H1 (cell line): Measurements from ENCODE around the gene SVEP1. TPM values are rescaled to one million over a fixed set of nuclear protein-coding genes. Genes with fewer than 3 reads are reported as not detected.

Experiments used
- CTCF ChIA-PET: fragments of 300-600 bp; sonication (Branson Sonifier 250); formaldehyde crosslinking; loops from one replicate; lab custom pipeline; 2021; ENCODE audit not compliant: partially characterized antibody; lab: Charles Lee
- POLR2A ChIA-PET: fragments of 300-600 bp; sonication (Branson Sonifier 250); formaldehyde crosslinking; loops from one replicate; lab custom pipeline; 2021; ENCODE audit warnings: inconsistent platforms; ENCODE audit not compliant: partially characterized antibody; lab: Charles Lee
- DNase-seq, 2 experiments: peaks; one replicate each; pipeline versions ENCODE4 v3.0.0 to v3.0.0-alpha.2; 2010 to 2022; ENCODE audit warnings: low spot score in 2 of 2, low read depth in 1 of 2, mixed read lengths in 1 of 2
- FAIRE-seq: peaks from 2 replicates; lab custom pipeline; 2011; peaks lifted over from hg19 to GRCh38; lab: Jason Lieb, UNC
- H2AFZ ChIP-seq: 2 replicates; pipeline ENCODE4 v1.8.1; 2012; ENCODE audit warnings: low read length, inconsistent platforms
- H2AK5ac ChIP-seq: 2 replicates; pipeline ENCODE4 v1.6.1; 2013; ENCODE audit warnings: low read depth, low read length
- H2BK120ac ChIP-seq: replicated peaks from 2 replicates; pipeline ENCODE3; 2013; ENCODE audit warnings: low read depth, low read length, inconsistent platforms
- H2BK12ac ChIP-seq: 2 replicates; pipeline ENCODE4 v1.6.1; 2013; ENCODE audit warnings: low read depth, low read length
- H2BK15ac ChIP-seq: 2 replicates; pipeline ENCODE4 v1.6.1; 2013; ENCODE audit warnings: low read length
- H2BK20ac ChIP-seq: 2 replicates; pipeline ENCODE4 v1.6.1; 2013; ENCODE audit warnings: low read length
- H2BK5ac ChIP-seq: 2 replicates; pipeline ENCODE4 v1.6.1; 2013; ENCODE audit warnings: low read depth, low read length
- H3K14ac ChIP-seq: 2 replicates; pipeline ENCODE4 v1.6.1; 2013; ENCODE audit warnings: inconsistent platforms; ENCODE audit not compliant: insufficient read length
- H3K18ac ChIP-seq: 2 replicates; pipeline ENCODE4 v1.6.1; 2013; ENCODE audit warnings: low read length; ENCODE audit errors: extremely low read depth
- H3K23ac ChIP-seq: 2 replicates; pipeline ENCODE4 v1.6.1; 2013; ENCODE audit warnings: inconsistent platforms; ENCODE audit not compliant: insufficient read length
- H3K23me2 ChIP-seq: 2 replicates; pipeline ENCODE4 v1.6.1; 2013; ENCODE audit warnings: low read depth, low read length
- H3K27ac ChIP-seq: 2 replicates; pipeline ENCODE4 v1.6.1; 2011; ENCODE audit warnings: low read depth, low read length, inconsistent platforms
- H3K27me3 ChIP-seq, 4 experiments: replicated peaks in 1 of 4; 1 replicate in 1 of 4; 2 replicates in 3 of 4; pipeline versions ENCODE4 v1.6.1 to v1.8.1; 2011 to 2013; ENCODE audit warnings: low read length in 3 of 4, mild to moderate bottlenecking in 3 of 4, inconsistent platforms in 2 of 4, mixed read lengths in 2 of 4, moderate library complexity in 1 of 4; ENCODE audit not compliant: control insufficient read depth in 3 of 4, insufficient read depth in 3 of 4; ENCODE audit errors: extremely low read depth in 1 of 4
- H3K36me3 ChIP-seq, 4 experiments: 2 replicates each; pipeline versions ENCODE4 v1.6.1 to v1.8.1; 2011 to 2013; ENCODE audit warnings: mild to moderate bottlenecking in 4 of 4, low read length in 3 of 4, moderate library complexity in 2 of 4, control low read depth in 1 of 4, inconsistent platforms in 1 of 4; ENCODE audit not compliant: insufficient read depth in 4 of 4, control insufficient read depth in 2 of 4
- H3K4ac ChIP-seq: replicated peaks from 2 replicates; pipeline ENCODE3; 2013; ENCODE audit warnings: low read length, low read depth, mixed read lengths, inconsistent platforms; ENCODE audit not compliant: insufficient read length
- H3K4me1 ChIP-seq, 4 experiments: replicated peaks in 1 of 4; 1 replicate in 1 of 4; 2 replicates in 3 of 4; pipeline versions ENCODE4 v1.6.1 to v1.8.1; 2011 to 2013; ENCODE audit warnings: low read length in 3 of 4, inconsistent platforms in 2 of 4, mixed read lengths in 1 of 4; ENCODE audit not compliant: insufficient read depth in 4 of 4, control insufficient read depth in 3 of 4
- H3K4me2 ChIP-seq, 2 experiments: 2 replicates each; pipeline versions ENCODE4 v1.6.1 to v1.8.1; 2011 to 2013; ENCODE audit warnings: low read depth in 2 of 2, low read length in 2 of 2, control low read depth in 1 of 2, inconsistent platforms in 1 of 2, mild to moderate bottlenecking in 1 of 2; ENCODE audit not compliant: insufficient read depth in 1 of 2
- H3K4me3 ChIP-seq, 4 experiments: fragments of 200-600, 300-600 bp in 1 of 4; sonication (generic), shearing (Covaris generic), sonication (Bioruptor Twin) in 1 of 4; 2 replicates each; pipeline versions ENCODE4 v1.5.1 to v1.8.1; 2011 to 2016; ENCODE audit warnings: low read length in 4 of 4, low read depth in 3 of 4, control low read depth in 2 of 4, inconsistent platforms in 2 of 4, mild to moderate bottlenecking in 2 of 4, mixed read lengths in 1 of 4, moderate library complexity in 1 of 4; ENCODE audit not compliant: insufficient read depth in 2 of 4; ENCODE audit errors: extremely low read depth in 1 of 4
- H3K56ac ChIP-seq: replicated peaks from 2 replicates; pipeline ENCODE3; 2013; ENCODE audit warnings: low read depth, mild to moderate bottlenecking, mixed read lengths, low read length, inconsistent platforms; ENCODE audit not compliant: insufficient read length
- H3K79me1 ChIP-seq: 2 replicates; pipeline ENCODE4 v1.6.1; 2013; ENCODE audit warnings: low read depth, low read length, control low read depth
- H3K79me2 ChIP-seq, 2 experiments: 2 replicates each; pipeline versions ENCODE4 v1.6.1 to v1.8.1; 2012 to 2013; ENCODE audit warnings: low read length in 2 of 2, mild to moderate bottlenecking in 2 of 2, inconsistent platforms in 1 of 2; ENCODE audit not compliant: insufficient read depth in 2 of 2, control insufficient read depth in 1 of 2
- H3K9ac ChIP-seq, 4 experiments: replicated peaks in 1 of 4; 1 replicate in 1 of 4; 2 replicates in 3 of 4; pipeline versions ENCODE4 v1.6.1 to v1.8.1; 2011 to 2013; ENCODE audit warnings: low read depth in 3 of 4, low read length in 3 of 4, control low read depth in 2 of 4, mild to moderate bottlenecking in 2 of 4, moderate library complexity in 2 of 4, inconsistent platforms in 1 of 4; ENCODE audit errors: extremely low read depth in 1 of 4
- H3K9me3 ChIP-seq, 2 experiments: 2 replicates each; pipeline versions ENCODE4 v1.6.1 to v1.8.1; 2012 to 2013; ENCODE audit warnings: mild to moderate bottlenecking in 2 of 2, moderate library complexity in 2 of 2, control low read depth in 1 of 2, inconsistent platforms in 1 of 2, low read depth in 1 of 2, low read length in 1 of 2, mixed read lengths in 1 of 2; ENCODE audit not compliant: insufficient read depth in 2 of 2
- H4K20me1 ChIP-seq, 2 experiments: replicated peaks in 1 of 2; 2 replicates each; pipeline versions ENCODE3 to v1.8.1; 2011 to 2013; ENCODE audit warnings: inconsistent platforms in 2 of 2, low read length in 2 of 2, mild to moderate bottlenecking in 1 of 2; ENCODE audit not compliant: insufficient read depth in 2 of 2, control insufficient read depth in 1 of 2
- H4K5ac ChIP-seq: 2 replicates; pipeline ENCODE4 v1.6.1; 2013; ENCODE audit warnings: low read length, low read depth, mixed read lengths, inconsistent platforms; ENCODE audit not compliant: insufficient read length
- H4K8ac ChIP-seq: 2 replicates; pipeline ENCODE4 v1.8.0; 2013; ENCODE audit warnings: mild to moderate bottlenecking, moderate library complexity, low read length, inconsistent platforms; ENCODE audit not compliant: insufficient read depth; ENCODE audit errors: extremely low read depth
- H4K91ac ChIP-seq: replicated peaks from 2 replicates; pipeline ENCODE3; 2013; ENCODE audit warnings: low read length, mixed read lengths, inconsistent platforms; ENCODE audit not compliant: insufficient read length
- MAFK ChIP-seq: IDR thresholded peaks from 2 replicates; pipeline ENCODE4 v1.6.1; 2012; ENCODE audit warnings: low read depth, mild to moderate bottlenecking, improper control_type of control experiment, low read length
- POU5F1 ChIP-seq: IDR thresholded peaks from 2 replicates; pipeline ENCODE4 v1.6.1; 2011; ENCODE audit warnings: low read depth, mild to moderate bottlenecking, low read length, moderate library complexity
- WGBS, 2 experiments: shearing (Covaris generic) in 1 of 2; methylation state at CpG; one replicate each; pipeline versions ENCODE4 v1.1.6 to v1.1.7; 2013 to 2015; ENCODE audit warnings: low lambda C conversion rate in 2 of 2, mixed read lengths in 2 of 2, inconsistent platforms in 1 of 2, low coverage in 1 of 2, missing lambda C conversion rate in 1 of 2; ENCODE audit not compliant: insufficient replicate concordance in 2 of 2, insufficient coverage in 1 of 2, insufficient read length in 1 of 2; ENCODE audit errors: extremely low coverage in 1 of 2, missing lambda C conversion rate in 1 of 2; 5-methylcytosine and 5-hydroxymethylcytosine counted together
- polyA plus RNA-seq, 7 experiments: library from polyadenylated mRNA; depleted of rRNA in 3 of 7; stranded (reverse) in 5 of 7; unstranded in 2 of 7; fragments of >200 nt in 5 of 7; fragments of 200-250 nt in 2 of 7; gene quantifications; 1 replicate in 5 of 7; 2 replicates in 1 of 7; 4 replicates in 1 of 7; pipeline versions ENCODE4 v1.2.1 to v1.2.3, GENCODE V29; 2011 to 2013; ENCODE audit warnings: missing spikeins in 2 of 7, mixed read lengths in 2 of 7
- total RNA-seq: library from RNA; stranded (reverse); fragmentation: NEBNext Ultra II Directional; extraction: Animal tissue kit (Norgen Biotek cat#: 25700); gene quantifications from 2 replicates; pipeline ENCODE4 v1.2.1, GENCODE V29; 2021

The SVEP1 gene
- total and polyA plus RNA-seq, 2 of the 8 experiments (the other 6 are each of a cell fraction or from before 2014, with no cell fraction given), result 0.11 to 0.37 TPM

- H2BK12ac ChIP-seq, result no peak overlapping the region
- H3K36me3 ChIP-seq, result no peaks in the 10 kb centered on the region
- peaks cover 0 to 4% (median under 1%) of the 10 kb centered on the region in 4 experiments; a peak in 3 of 7 replicates for H3K4me1 ChIP-seq
- no peak overlapping the region for H3K4me3 ChIP-seq
- FAIRE-seq, result no peak
- CTCF ChIA-PET, result interaction anchor here (0.6 kb wide), 1 partner anchor 392 kb away, joined by 4 read pairs; no protein-coding TSS in a partner anchor
- H4K5ac ChIP-seq, result no peak overlapping the region
- H3K4me2 ChIP-seq, result no peak overlapping the region
- no peaks in the 10 kb centered on the region; the same call in 1 of the 2 replicates for H3K23me2 ChIP-seq
- H3K14ac ChIP-seq, result no peak overlapping the region
- no peak overlapping the region for H3K4ac ChIP-seq
- H2BK20ac ChIP-seq, result no peak overlapping the region
- no peak overlapping the region for H3K23ac ChIP-seq
- H3K9ac ChIP-seq, result no peak overlapping the region
- H3K9me3 ChIP-seq, result no peaks in the 10 kb centered on the region
- H3K27ac ChIP-seq, result no peak overlapping the region
- H3K18ac ChIP-seq, result no peak overlapping the region
- H3K27me3 ChIP-seq, result no peaks in the 10 kb centered on the region
- H4K20me1 ChIP-seq, result no peaks in the 10 kb centered on the region
- H3K79me1 ChIP-seq, result no peaks in the 10 kb centered on the region
- no peak overlapping the region for H4K91ac ChIP-seq
- H2BK120ac ChIP-seq, result no peak overlapping the region
- no peak overlapping the region for H2AK5ac ChIP-seq
- no peak for DNase-seq
- H2BK15ac ChIP-seq, result no peak overlapping the region
- POLR2A ChIA-PET, result no interaction called here
- 89% methylated on average over 2 of the region's 2 CpGs; no CpG with 5 or more reads in 1 of the 2 experiments for WGBS, 2 experiments
- H2BK5ac ChIP-seq, result no peak overlapping the region
- no peaks in the 10 kb centered on the region for H3K79me2 ChIP-seq
- peak overlapping the region; percentile 40; the same call in 1 of the 2 replicates for H2AFZ ChIP-seq
- H4K8ac ChIP-seq, result no peak overlapping the region
- no peak overlapping the region for H3K56ac ChIP-seq
- TF ChIP-seq MAFK, result no peak
- TF ChIP-seq POU5F1, result no peak
These were observed 40.9 kb downstream of the SVEP1 start for GRCh38 chr9:110538647-110539041.
